Activated CD8-positive, alpha-beta memory T cell treated with anti-CD3 and anti-CD28 coated beads for 1 hour (primary cell): Measurements from ENCODE around the gene PLXNA4.

ENCODE experiments used
- DNase-seq, 2 donors: peaks; one replicate each; pipeline ENCODE4 v3.0.0-alpha.2; 2020; ENCODE audit warnings: low read depth in 1 of 2; ENCODE audit errors: extremely low read depth in 1 of 2

The PLXNA4 gene

DNA sequence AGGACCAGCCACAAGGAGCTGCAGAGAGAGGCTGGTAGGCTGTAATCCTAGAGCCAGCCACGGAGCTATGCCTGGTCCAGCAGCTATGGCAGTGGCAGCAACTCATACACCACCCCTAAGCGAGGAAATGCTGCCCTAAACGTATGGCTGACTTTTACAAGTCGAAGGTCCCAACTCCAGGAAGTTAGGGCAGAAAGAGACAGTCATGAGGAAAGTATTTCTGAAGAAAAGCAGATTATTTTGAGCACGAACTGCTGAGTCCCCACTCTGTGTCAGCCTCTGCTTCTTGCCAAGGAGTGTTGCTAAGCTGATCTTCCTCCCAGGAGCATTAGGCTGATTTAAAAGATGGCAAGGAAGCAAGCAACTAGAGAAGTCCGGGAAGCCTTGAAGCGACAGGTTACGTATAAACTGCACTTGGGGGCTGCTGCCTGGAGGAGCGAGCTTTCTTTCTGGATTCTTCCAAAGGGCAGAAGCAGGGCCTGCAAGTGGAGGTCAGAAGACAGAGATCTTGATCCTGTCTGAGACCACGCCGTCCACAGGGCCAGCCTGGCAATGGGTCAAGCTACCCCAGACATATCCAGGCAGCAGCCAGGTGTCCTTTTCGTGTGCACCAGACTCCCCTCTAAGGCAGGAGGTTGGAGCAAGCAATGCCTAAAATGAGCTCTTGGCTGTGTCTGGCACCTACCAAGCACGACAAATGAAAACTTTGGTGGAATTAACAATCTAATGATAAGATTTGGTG is 39.4 kb downstream of the PLXNA4 start:
- no peak for DNase-seq

DNA sequence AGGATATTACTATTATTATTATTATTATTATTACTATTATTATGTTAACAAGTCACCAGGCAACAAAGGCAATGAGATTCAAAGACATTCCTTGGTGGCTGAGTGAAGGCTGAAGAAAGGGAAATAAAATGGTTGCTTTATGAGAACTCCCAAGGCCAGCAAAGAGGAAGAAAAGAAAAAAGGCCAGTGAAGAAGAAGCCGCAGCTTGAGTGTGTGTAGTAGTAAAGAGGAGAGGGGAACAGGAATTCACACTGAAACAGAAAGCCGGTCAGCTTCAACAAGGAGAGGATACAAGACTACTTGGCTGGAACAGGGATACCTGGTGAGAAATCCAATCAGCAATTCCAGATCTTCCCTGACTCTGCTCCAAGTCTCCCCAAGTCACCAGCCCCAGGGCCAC is 42.4 kb downstream of the PLXNA4 start:
- DNase-seq: no peak

DNA sequence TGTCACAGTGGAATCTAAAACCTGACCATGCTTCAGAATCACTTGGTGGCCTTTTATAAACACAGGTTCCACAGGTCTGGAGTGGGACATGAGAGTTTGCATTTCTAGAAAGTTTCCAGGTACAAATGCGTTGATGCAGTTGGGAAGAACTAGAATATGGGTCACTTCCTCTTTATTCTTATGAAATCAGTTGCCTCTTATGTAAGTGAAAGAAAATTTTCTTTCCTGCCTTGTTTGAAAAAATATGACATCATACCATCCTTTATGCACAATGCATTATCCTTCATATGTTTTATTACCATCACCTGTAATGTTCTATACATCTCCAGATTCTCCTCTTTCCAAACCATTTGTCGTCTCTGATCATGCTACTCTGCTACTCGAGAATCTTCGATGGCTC is 44.0 kb downstream of the PLXNA4 start:
- DNase-seq: no peak

DNA sequence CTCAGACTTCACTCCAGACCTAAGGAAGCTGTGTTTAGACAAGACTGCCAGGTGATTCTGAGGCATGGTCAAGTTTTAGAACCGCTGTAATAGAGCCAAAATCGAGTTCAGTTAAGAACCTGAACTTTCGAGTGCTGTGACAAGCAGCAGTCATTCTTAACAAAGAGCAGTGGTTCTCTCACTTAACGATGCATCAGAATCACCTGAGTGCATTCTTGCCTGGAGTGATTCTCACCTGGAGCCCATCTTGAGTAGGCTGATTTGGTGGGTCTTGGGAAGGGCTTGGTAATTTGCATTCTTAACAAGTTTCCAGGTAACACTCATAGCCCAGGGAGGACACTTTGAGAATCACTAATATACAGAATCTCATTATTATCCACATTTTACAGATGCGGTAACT is 44.7 kb downstream of the PLXNA4 start:
- DNase-seq: no peak

DNA sequence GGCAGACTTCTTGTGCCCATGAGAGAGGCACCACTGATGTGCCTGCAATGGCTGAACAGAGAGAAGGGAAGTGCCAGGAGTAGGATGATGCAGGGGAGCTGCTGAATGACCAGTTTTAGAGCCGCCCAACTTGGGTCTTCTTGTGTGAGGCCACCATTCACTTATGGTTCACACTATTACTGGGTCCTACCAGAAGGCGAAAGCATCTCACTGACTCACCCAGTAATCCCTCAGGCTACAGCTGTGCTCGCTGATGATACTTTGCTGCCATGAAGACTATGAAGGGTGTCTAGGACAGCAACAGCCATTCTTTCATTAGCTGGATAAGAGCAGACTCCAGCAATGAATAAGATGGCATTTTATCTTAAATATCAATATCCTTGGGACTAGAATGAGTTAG is 47.6 kb downstream of the PLXNA4 start:
- DNase-seq: no peak

- DNase-seq: no peak
These were observed 48.5 kb downstream of the PLXNA4 start for GRCh38 chr7:132527467-132528410.

DNA sequence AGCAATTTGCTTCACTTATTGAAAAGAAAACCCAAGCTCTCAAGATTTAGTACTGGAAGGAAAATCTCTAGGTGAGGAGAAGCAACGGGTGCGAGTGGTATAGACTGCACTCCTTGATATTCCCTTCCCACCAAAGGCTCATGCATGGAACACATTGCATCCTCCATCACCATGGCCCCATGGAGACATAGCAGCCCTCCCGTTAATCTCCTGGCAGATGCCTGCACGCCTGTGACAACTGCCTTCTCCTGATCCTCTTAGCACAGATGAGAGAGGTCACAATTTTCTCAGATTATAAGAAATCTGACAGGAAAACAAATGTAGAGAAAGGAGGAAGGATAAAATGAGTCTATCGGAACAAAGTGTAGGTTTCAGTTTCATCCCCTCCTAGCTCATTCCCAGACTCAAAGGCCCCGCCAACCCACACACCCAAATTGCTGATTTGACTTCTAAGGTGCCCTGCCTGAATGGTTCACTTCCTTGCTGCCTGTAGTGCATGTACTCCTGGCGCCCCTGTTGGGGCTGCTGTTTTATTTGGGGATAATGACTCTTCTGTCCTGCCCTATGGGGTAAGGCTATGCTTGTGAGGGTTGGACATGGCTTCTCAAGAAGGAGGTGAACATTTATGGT is 50.0 kb downstream of the PLXNA4 start:
- DNase-seq: no peak

DNA sequence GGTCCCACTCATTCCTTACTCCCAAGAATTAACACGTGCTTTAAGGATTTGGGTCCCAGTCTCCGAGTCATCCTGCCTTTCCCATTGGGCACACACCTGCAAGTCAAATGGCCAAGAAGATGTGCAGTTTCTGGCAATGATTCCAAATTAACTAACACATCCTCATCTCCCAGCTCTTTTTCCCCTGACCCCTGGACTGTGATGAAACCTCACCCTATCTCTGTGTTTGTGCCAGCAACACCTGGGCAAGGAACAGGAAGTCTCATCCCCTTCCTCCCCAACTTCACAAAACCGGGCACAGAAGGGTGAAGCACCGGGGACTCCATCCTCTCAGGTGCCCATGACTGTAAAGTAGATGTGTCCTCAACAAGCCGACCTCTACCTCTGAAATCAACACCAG is 54.8 kb downstream of the PLXNA4 start:
- no peak for DNase-seq

DNA sequence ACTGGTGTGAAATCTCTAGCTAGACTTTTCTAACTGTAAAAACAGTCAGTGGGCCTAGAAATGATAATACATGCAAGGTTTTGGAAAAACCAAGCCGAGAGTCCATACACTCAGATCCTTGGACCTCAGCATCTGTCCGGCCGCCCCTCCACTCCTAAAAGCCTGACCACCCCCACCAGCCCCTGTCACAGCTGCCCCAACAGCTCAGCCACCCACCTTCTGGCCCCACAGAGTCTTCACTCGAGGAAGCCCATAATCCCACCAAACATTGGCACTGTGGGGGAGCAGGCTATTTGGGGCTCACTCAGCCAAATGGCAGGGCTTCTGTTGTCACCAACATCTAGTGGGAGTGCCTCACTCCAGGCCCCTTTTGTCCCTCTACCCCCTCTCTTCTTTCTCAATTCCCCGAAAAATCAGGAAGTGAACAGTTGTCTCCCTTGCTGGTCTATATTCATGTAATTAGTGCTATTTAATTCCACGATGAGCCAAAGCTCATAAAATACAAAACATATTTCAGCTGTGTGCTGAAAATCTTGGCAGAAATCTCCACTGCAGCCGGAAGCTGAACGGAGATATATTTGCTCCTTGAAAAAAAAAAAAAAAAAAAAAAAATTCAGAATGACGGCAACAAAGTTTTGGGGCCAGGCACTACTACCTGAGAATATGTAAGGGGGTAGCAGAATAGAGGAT is 55.5 kb downstream of the PLXNA4 start:
- no peak for DNase-seq

GRCh38 chr7:132519936-132520335 is 56.3 kb downstream of the PLXNA4 start:
- DNase-seq: no peak

- DNase-seq: no peak
These were observed 57.5 kb downstream of the PLXNA4 start for GRCh38 chr7:132518839-132519173.

GRCh38 chr7:132518102-132518838 is 58.0 kb downstream of the PLXNA4 start:
- DNase-seq: no peak

- DNase-seq: no peak
These were observed 60.0 kb downstream of the PLXNA4 start for GRCh38 chr7:132516042-132516840.

- DNase-seq: no peak
These were observed 61.1 kb downstream of the PLXNA4 start for GRCh38 chr7:132515181-132515580.

DNA sequence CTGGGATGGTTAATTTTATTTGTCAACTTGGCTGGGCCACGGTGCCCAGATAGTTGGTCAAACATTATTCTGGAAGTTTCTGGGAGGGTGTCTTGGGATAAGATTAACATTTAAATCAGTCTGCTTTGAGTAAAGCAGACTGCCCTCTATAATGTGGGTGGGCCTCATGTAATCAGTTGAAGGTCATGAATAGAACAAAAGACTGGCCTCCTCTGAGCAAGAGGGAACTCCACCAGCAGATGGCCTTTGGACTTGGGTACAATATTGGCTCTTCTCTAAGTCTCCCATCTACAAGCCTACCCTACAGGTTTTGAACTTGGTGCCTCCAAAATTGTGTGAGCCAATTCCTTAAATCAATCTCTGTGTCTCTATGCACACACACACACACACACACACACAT is 61.8 kb downstream of the PLXNA4 start:
- no peak for DNase-seq

GRCh38 chr7:132511921-132512320 is 64.3 kb downstream of the PLXNA4 start:
- DNase-seq: no peak

- no peak for DNase-seq
These were observed 64.9 kb downstream of the PLXNA4 start for GRCh38 chr7:132511387-132511786.

- DNase-seq: no peak
These were observed 66.6 kb downstream of the PLXNA4 start for GRCh38 chr7:132509643-132510042.

GRCh38 chr7:132508724-132509353 is 67.4 kb downstream of the PLXNA4 start:
- DNase-seq: no peak
